Activated T-helper 2 cell treated with anti-CD3 and anti-CD28 coated beads, Interferon-gamma antibody, Interleukin-2, Interleukin-4, amounts not matched to agents 10 μg/mL and 5 μg/mL and 100 μg/mL, durations not matched to agents 14 hours and 24 hours and 36 hours (primary cell): ENCODE results near the gene HOMEZ. TPM values are rescaled to one million over a fixed set of nuclear protein-coding genes. Genes with fewer than 3 reads are reported as not detected.
"Not testable (repeated sequence)": the region's sequence is repeated elsewhere in the genome, so short reads cannot be mapped to it uniquely, and the experiment has no call there.

Experiments
- DNase-seq: peaks from one replicate; pipeline ENCODE4 v3.0.0; 2021; ENCODE audit warnings: low spot score
- H3K27ac Mint-ChIP-seq: one replicate; pipeline ENCODE4 v1.8.0; 2021; ENCODE audit warnings: mixed read lengths
- H3K27me3 Mint-ChIP-seq: one replicate; pipeline ENCODE4 v1.8.0; 2021; ENCODE audit warnings: low read depth, mixed read lengths
- H3K36me3 Mint-ChIP-seq: one replicate; pipeline ENCODE4 v1.8.0; 2021; ENCODE audit warnings: low read depth, mixed read lengths
- H3K4me1 Mint-ChIP-seq: one replicate; pipeline ENCODE4 v1.8.0; 2021; ENCODE audit warnings: low read depth, mixed read lengths
- H3K4me3 Mint-ChIP-seq: one replicate; pipeline ENCODE4 v1.8.0; 2021; ENCODE audit warnings: low read depth, mild to moderate bottlenecking, moderate library complexity, mixed read lengths
- H3K9me3 Mint-ChIP-seq: one replicate; pipeline ENCODE4 v1.8.0; 2021; ENCODE audit warnings: mixed read lengths
- intact Hi-C: fragments of 100-400 bp; cut with micrococcal nuclease; formaldehyde crosslinking; loops from one replicate; pipeline ENCODE4 v1.15.1; 2023
- total RNA-seq: library from RNA; stranded (reverse); gene quantifications from 2 replicates; pipeline ENCODE4 v1.2.3, GENCODE V29; 2022

HOMEZ gene
- total RNA-seq, 1 donor from 2014 or later: 13.7 TPM

GRCh38 chr14:23284654-23285529 is 1.0 kb downstream of the HOMEZ start:
- DNase-seq: no peak
- intact Hi-C loops: no loop called here
- H3K4me3 Mint-ChIP-seq: peak overlapping the region; percentile 95
- peak overlapping the region; percentile 93 for H3K27ac Mint-ChIP-seq
- peaks cover 15% of the 10 kb centered on the region for H3K36me3 Mint-ChIP-seq
- no peaks in the 10 kb centered on the region for H3K9me3 Mint-ChIP-seq
- peaks cover 23% of the 10 kb centered on the region for H3K4me1 Mint-ChIP-seq
- H3K27me3 Mint-ChIP-seq: no peaks in the 10 kb centered on the region

- no peaks in the 10 kb centered on the region for H3K27me3 Mint-ChIP-seq
- peaks cover 19% of the 10 kb centered on the region for H3K36me3 Mint-ChIP-seq
- no peak overlapping the region for H3K4me3 Mint-ChIP-seq
- intact Hi-C loops: no loop called here
- H3K4me1 Mint-ChIP-seq: peaks cover 16% of the 10 kb centered on the region
- DNase-seq: no peak
- H3K9me3 Mint-ChIP-seq: no peaks in the 10 kb centered on the region
- H3K27ac Mint-ChIP-seq: no peak overlapping the region
Measured at GRCh38 chr14:23281247-23281646, 4.7 kb downstream of the HOMEZ start.

- intact Hi-C loops, H3K36me3 Mint-ChIP-seq, H3K9me3 Mint-ChIP-seq, DNase-seq, H3K4me1 Mint-ChIP-seq, H3K4me3 Mint-ChIP-seq, H3K27me3 Mint-ChIP-seq, H3K27ac Mint-ChIP-seq: not testable (repeated sequence)
Measured at GRCh38 chr14:23277928-23278327, 8.0 kb downstream of the HOMEZ start.

- no peak overlapping the region for H3K27ac Mint-ChIP-seq
Measured at GRCh38 chr14:23277189-23277588, 8.7 kb downstream of the HOMEZ start.

GRCh38 chr14:23275412-23275811 is 10.5 kb downstream of the HOMEZ start:
- DNase-seq: no peak
- intact Hi-C loops: no loop called here
- no peaks in the 10 kb centered on the region for H3K27me3 Mint-ChIP-seq
- H3K4me1 Mint-ChIP-seq: no peaks in the 10 kb centered on the region
- peaks cover 7% of the 10 kb centered on the region for H3K36me3 Mint-ChIP-seq
- H3K27ac Mint-ChIP-seq: no peak overlapping the region
- H3K9me3 Mint-ChIP-seq: no peaks in the 10 kb centered on the region
- no peak overlapping the region for H3K4me3 Mint-ChIP-seq

More at GRCh38 chr14:23277189-23277588, 8.7 kb downstream of the HOMEZ start:
- Mint-ChIP-seq H3K36me3 (peaks cover 7% of the 10 kb centered on the region), H3K4me1 (peaks cover 1% of the 10 kb centered on the region), H3K27me3 (no peaks in the 10 kb centered on the region), H3K9me3 (no peaks in the 10 kb centered on the region), H3K4me3 (no peak overlapping the region)
- intact Hi-C loops: no loop called here
- DNase-seq: no peak

- no peak overlapping the region for H3K4me3 Mint-ChIP-seq
- peaks cover 7% of the 10 kb centered on the region for H3K27me3 Mint-ChIP-seq
- H3K9me3 Mint-ChIP-seq: no peaks in the 10 kb centered on the region
- no peaks in the 10 kb centered on the region for H3K36me3 Mint-ChIP-seq
- intact Hi-C loops: no loop called here
- H3K4me1 Mint-ChIP-seq: no peaks in the 10 kb centered on the region
- no peak for DNase-seq
- H3K27ac Mint-ChIP-seq: no peak overlapping the region
Measured at GRCh38 chr14:23269193-23269592, 16.7 kb downstream of the HOMEZ start.

GRCh38 chr14:23260849-23261248 is 25.1 kb downstream of the HOMEZ start:
- peaks cover 30% of the 10 kb centered on the region for H3K27me3 Mint-ChIP-seq
- H3K36me3 Mint-ChIP-seq, H3K9me3 Mint-ChIP-seq, H3K27ac Mint-ChIP-seq, H3K4me1 Mint-ChIP-seq, DNase-seq, intact Hi-C loops, H3K4me3 Mint-ChIP-seq: not testable (repeated sequence)

- H3K4me1 Mint-ChIP-seq: no peaks in the 10 kb centered on the region
- H3K9me3 Mint-ChIP-seq: no peaks in the 10 kb centered on the region
- H3K36me3 Mint-ChIP-seq: no peaks in the 10 kb centered on the region
- H3K27ac Mint-ChIP-seq: no peak overlapping the region
- H3K27me3 Mint-ChIP-seq: peaks cover 36% of the 10 kb centered on the region
- intact Hi-C loops: no loop called here
- no peak overlapping the region for H3K4me3 Mint-ChIP-seq
- no peak for DNase-seq
Measured at GRCh38 chr14:23259426-23259825, 26.5 kb downstream of the HOMEZ start.

GRCh38 chr14:23258256-23258655 is 27.7 kb downstream of the HOMEZ start:
- Mint-ChIP-seq H3K27me3 (peaks cover 38% of the 10 kb centered on the region), H3K4me3 (no peak overlapping the region), H3K9me3 (no peaks in the 10 kb centered on the region), H3K4me1 (no peaks in the 10 kb centered on the region), H3K27ac (no peak overlapping the region), H3K36me3 (no peaks in the 10 kb centered on the region)
- intact Hi-C loops: no loop called here
- DNase-seq: no peak

- H3K36me3 Mint-ChIP-seq: no peaks in the 10 kb centered on the region
- peaks cover 31% of the 10 kb centered on the region for H3K27me3 Mint-ChIP-seq
- no peaks in the 10 kb centered on the region for H3K9me3 Mint-ChIP-seq
- H3K27ac Mint-ChIP-seq: no peak overlapping the region
- no peak for DNase-seq
- intact Hi-C loops: no loop called here
- no peaks in the 10 kb centered on the region for H3K4me1 Mint-ChIP-seq
- no peak overlapping the region for H3K4me3 Mint-ChIP-seq
Measured at GRCh38 chr14:23252420-23253333, 33.3 kb downstream of the HOMEZ start.

GRCh38 chr14:23252006-23252405 is 33.9 kb downstream of the HOMEZ start:
- Mint-ChIP-seq H3K9me3 (no peaks in the 10 kb centered on the region), H3K4me1 (no peaks in the 10 kb centered on the region), H3K27ac (no peak overlapping the region), H3K36me3 (no peaks in the 10 kb centered on the region), H3K27me3 (peaks cover 30% of the 10 kb centered on the region), H3K4me3 (no peak overlapping the region)
- DNase-seq: no peak
- intact Hi-C loops: no loop called here

- no peak overlapping the region for H3K4me3 Mint-ChIP-seq
- H3K27ac Mint-ChIP-seq: no peak overlapping the region
- no peaks in the 10 kb centered on the region for H3K36me3 Mint-ChIP-seq
- no peaks in the 10 kb centered on the region for H3K4me1 Mint-ChIP-seq
- intact Hi-C loops: no loop called here
- H3K9me3 Mint-ChIP-seq: no peaks in the 10 kb centered on the region
- H3K27me3 Mint-ChIP-seq: peaks cover 27% of the 10 kb centered on the region
- DNase-seq: no peak
Measured at GRCh38 chr14:23249824-23250223, 36.1 kb downstream of the HOMEZ start.

- Mint-ChIP-seq H3K4me3 (no peak overlapping the region), H3K27ac (no peak overlapping the region), H3K9me3 (no peaks in the 10 kb centered on the region), H3K27me3 (peaks cover 30% of the 10 kb centered on the region), H3K4me1 (no peaks in the 10 kb centered on the region), H3K36me3 (no peaks in the 10 kb centered on the region)
- DNase-seq: no peak
- intact Hi-C loops: no loop called here
Measured at GRCh38 chr14:23248601-23249000, 37.3 kb downstream of the HOMEZ start.
